Stimulated activated memory B cell treated with anti-CD40 and anti-IgM and Interleukin-4, amounts not matched to agents 10 μg/mL and 1 μg/mL and 100 μg/mL, for 72 hours (primary cell): ENCODE data around the gene RMND5A.
"Not testable (repeated sequence)": the region's sequence is repeated elsewhere in the genome, so short reads cannot be mapped to it uniquely, and the experiment has no call there.

ENCODE experiments used
- ATAC-seq: fragments of 150-1000 bp; cut with Tn5 transposase; 2 replicates; pipeline ENCODE4 v1.10.0; 2021
- H3K27ac Mint-ChIP-seq: one replicate; pipeline ENCODE4 v1.8.0; 2022; ENCODE audit warnings: mild to moderate bottlenecking, mixed read lengths
- H3K27me3 Mint-ChIP-seq: one replicate; pipeline ENCODE4 v1.8.0; 2022; ENCODE audit warnings: mixed read lengths
- H3K36me3 Mint-ChIP-seq: one replicate; pipeline ENCODE4 v1.8.0; 2022; ENCODE audit warnings: mixed read lengths
- H3K4me1 Mint-ChIP-seq: one replicate; pipeline ENCODE4 v1.8.0; 2022; ENCODE audit warnings: mixed read lengths
- H3K4me3 Mint-ChIP-seq: one replicate; pipeline ENCODE4 v1.8.0; 2022; ENCODE audit warnings: mild to moderate bottlenecking, moderate library complexity, mixed read lengths
- H3K9me3 Mint-ChIP-seq: one replicate; pipeline ENCODE4 v1.8.0; 2022; ENCODE audit warnings: mixed read lengths

RMND5A gene

GRCh38 chr2:86700690-86701089 lies 19.4 kb upstream of the RMND5A start:
- Mint-ChIP-seq H3K4me1 (peaks cover 7% of the 10 kb centered on the region), H3K9me3 (peaks cover 2% of the 10 kb centered on the region), H3K4me3 (no peak overlapping the region), H3K27me3 (no peaks in the 10 kb centered on the region), H3K36me3 (no peaks in the 10 kb centered on the region), H3K27ac (no peak overlapping the region)
- ATAC-seq = no peak

GRCh38 chr2:86703704-86704361 lies 16.3 kb upstream of the RMND5A start:
- H3K27me3 Mint-ChIP-seq = no peaks in the 10 kb centered on the region
- ATAC-seq = no peak
- no peak overlapping the region for H3K4me3 Mint-ChIP-seq
- no peaks in the 10 kb centered on the region for H3K4me1 Mint-ChIP-seq
- H3K27ac Mint-ChIP-seq = no peak overlapping the region
- H3K9me3 Mint-ChIP-seq = peaks cover 2% of the 10 kb centered on the region
- no peaks in the 10 kb centered on the region for H3K36me3 Mint-ChIP-seq

DNA sequence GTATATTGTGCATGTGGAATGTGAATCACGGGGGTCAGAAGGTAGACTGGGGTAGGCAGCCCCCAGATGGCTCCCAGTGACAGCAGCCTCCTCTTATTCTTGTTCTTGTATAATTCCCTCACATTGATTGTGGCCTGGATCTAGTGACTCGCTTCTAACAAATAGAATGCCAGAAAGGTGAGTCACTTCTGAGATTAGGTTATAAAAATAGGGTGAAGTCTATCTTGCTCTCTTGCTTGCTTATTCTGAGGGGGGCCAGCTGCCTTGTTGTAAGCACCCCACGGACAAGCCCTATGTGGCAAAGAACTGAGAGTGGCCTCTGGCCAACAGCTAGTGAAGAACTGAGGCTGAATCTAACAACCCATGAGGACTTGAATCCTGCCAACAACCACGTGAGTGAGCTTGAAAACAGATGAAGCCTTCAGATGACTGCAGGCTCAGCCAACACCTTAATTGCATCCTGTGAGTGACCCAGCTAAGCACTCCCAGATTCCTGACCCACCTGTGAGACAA lies 15.6 kb upstream of the RMND5A start:
- no peaks in the 10 kb centered on the region for H3K27me3 Mint-ChIP-seq
- H3K27ac Mint-ChIP-seq = no peak overlapping the region
- no peak for ATAC-seq
- H3K9me3 Mint-ChIP-seq = peaks cover 2% of the 10 kb centered on the region
- H3K36me3 Mint-ChIP-seq = no peaks in the 10 kb centered on the region
- no peak overlapping the region for H3K4me3 Mint-ChIP-seq
- H3K4me1 Mint-ChIP-seq = no peaks in the 10 kb centered on the region

GRCh38 chr2:86706220-86706619 lies 13.9 kb upstream of the RMND5A start:
- Mint-ChIP-seq H3K36me3 (no peaks in the 10 kb centered on the region), H3K27ac (no peak overlapping the region), H3K27me3 (no peaks in the 10 kb centered on the region), H3K4me3 (no peak overlapping the region), H3K4me1 (no peaks in the 10 kb centered on the region), H3K9me3 (peaks cover 5% of the 10 kb centered on the region)
- ATAC-seq = no peak

DNA sequence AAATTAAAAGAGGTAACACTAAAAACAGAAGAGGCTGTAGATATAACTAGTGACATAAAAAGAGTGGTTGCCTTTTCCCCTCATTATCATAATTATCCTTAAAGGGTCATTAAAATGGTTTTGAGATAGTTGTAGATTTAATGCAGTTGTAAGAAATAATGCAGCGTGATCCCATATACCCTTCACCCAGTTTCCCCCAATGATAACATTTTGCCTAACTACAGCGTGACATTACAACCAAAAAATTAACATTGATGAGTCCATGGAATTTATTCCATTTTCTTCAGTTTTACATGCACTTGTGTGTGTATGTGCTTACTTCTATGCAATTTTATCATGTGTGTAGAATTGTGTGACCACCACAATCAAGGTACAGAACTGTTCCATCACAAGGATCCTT lies 13.2 kb upstream of the RMND5A start:
- H3K36me3 Mint-ChIP-seq = no peaks in the 10 kb centered on the region
- H3K27me3 Mint-ChIP-seq = no peaks in the 10 kb centered on the region
- no peaks in the 10 kb centered on the region for H3K4me1 Mint-ChIP-seq
- H3K4me3 Mint-ChIP-seq = no peak overlapping the region
- peaks cover 5% of the 10 kb centered on the region for H3K9me3 Mint-ChIP-seq
- no peak for ATAC-seq
- H3K27ac Mint-ChIP-seq = no peak overlapping the region

DNA sequence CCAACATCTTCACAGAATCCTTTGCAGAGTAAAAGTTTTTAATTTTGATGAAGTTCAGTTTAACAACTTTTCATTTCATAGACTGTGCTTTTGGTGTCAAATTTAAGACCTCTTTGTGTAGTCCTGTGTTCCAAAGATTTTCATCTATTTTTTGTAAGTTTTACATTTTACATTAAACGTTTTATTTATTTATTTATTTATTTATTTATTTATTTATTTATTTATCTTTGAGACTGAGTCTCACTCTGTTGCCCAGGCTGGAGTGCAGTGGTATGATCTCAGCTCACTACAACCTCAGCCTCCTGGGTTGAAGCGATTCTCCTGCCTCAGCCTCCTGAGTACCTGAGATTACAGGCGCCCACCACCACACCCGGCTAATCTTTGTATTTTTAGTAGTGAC lies 12.0 kb upstream of the RMND5A start:
- H3K4me3 Mint-ChIP-seq, H3K9me3 Mint-ChIP-seq, H3K27me3 Mint-ChIP-seq, H3K4me1 Mint-ChIP-seq, H3K27ac Mint-ChIP-seq, ATAC-seq, H3K36me3 Mint-ChIP-seq: not testable (repeated sequence)

DNA sequence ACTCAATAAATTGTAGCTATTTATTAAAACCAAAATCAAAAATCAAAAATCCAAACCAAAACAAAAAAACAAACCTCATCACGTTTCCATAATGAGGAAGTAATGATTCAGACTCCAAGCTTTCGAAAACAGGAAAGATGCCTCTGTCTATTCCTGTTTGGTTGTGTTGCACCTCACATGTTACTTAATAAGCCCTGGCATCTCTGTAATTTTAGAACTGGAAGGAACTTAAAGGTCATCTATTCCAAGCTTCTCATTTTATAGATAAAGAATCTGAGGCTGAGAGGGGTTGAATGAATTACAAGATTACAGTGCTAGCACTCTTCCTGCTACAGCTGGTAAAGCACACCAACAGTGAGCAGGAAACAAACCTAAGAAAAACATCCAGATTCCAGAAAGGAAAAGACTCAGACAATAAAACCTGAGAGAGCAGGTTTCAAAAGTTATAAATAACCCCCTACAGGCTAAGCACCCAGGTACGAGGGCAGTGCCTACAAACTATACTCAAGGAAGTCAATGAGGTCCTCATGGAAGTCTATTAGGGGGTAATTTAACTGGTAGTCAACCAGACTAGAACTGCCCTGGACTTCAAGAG lies 5.4 kb upstream of the RMND5A start:
- not testable (repeated sequence) for H3K27me3 Mint-ChIP-seq, H3K4me1 Mint-ChIP-seq, H3K36me3 Mint-ChIP-seq, H3K4me3 Mint-ChIP-seq, ATAC-seq, H3K27ac Mint-ChIP-seq, H3K9me3 Mint-ChIP-seq

DNA sequence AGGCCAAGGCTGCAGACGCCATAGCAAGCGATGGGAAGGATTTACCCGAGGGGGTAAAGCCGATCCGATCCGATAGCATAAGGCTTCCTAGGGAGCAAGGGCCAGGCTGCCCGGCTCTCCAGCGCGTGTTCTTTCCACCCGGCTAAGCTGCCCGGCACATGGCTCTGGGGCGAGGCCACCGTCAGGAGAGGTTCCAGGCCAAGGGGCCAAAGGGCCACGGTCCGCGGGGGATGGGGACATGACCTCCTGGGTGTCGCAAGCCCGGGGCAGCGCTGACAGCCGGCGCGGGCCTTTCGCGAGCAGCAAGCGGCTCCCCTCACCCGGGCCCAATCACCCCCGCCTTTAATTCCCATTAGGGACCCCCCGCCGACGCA lies 841 bp upstream of the RMND5A start:
- not testable (repeated sequence) for H3K4me1 Mint-ChIP-seq, H3K36me3 Mint-ChIP-seq, H3K27me3 Mint-ChIP-seq, H3K9me3 Mint-ChIP-seq
- peak overlapping the region; percentile 54 for H3K4me3 Mint-ChIP-seq
- peak; percentile 31 for ATAC-seq
- peak overlapping the region; percentile 69 for H3K27ac Mint-ChIP-seq

- H3K9me3 Mint-ChIP-seq, H3K36me3 Mint-ChIP-seq, H3K27me3 Mint-ChIP-seq, H3K4me1 Mint-ChIP-seq: not testable (repeated sequence)
- peak; percentile 62 for ATAC-seq
- H3K27ac Mint-ChIP-seq = peak overlapping the region; percentile 69
- peak overlapping the region; percentile 75 for H3K4me3 Mint-ChIP-seq
Observed at GRCh38 chr2:86720540-86721320, 639 bp downstream of the RMND5A start.

GRCh38 chr2:86725706-86726105 lies 5.6 kb downstream of the RMND5A start:
- H3K4me3 Mint-ChIP-seq, ATAC-seq, H3K27ac Mint-ChIP-seq, H3K36me3 Mint-ChIP-seq, H3K27me3 Mint-ChIP-seq, H3K9me3 Mint-ChIP-seq: not testable (repeated sequence)
- peaks cover 17% of the 10 kb centered on the region for H3K4me1 Mint-ChIP-seq

DNA sequence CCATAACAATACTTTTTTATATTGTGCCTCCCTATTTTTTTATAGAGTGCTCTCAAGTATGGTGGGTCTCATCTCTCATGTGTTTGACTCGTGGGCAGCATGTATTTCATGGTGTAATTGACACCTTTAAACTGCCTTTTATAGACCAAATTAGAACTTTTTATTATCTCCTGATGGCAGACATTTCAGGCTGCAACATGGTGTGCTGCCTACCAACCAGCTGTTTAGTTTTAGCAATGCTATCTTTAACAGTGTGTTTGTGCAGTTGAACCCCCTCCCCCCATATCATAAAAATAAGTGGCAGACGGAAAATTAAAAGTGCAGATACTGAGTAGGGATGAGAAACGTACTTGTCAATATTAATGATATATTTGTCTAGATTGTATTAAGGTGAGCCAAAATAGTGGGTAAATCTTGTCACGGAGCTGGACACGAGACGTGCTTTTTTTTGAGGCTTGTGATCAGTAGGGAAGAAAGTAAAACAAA lies 12.0 kb downstream of the RMND5A start:
- H3K4me1 Mint-ChIP-seq = peaks cover 19% of the 10 kb centered on the region
- not testable (repeated sequence) for H3K9me3 Mint-ChIP-seq, H3K27ac Mint-ChIP-seq, H3K27me3 Mint-ChIP-seq, ATAC-seq, H3K4me3 Mint-ChIP-seq, H3K36me3 Mint-ChIP-seq

- not testable (repeated sequence) for H3K27ac Mint-ChIP-seq, H3K36me3 Mint-ChIP-seq, H3K9me3 Mint-ChIP-seq, ATAC-seq, H3K4me3 Mint-ChIP-seq, H3K27me3 Mint-ChIP-seq
- H3K4me1 Mint-ChIP-seq = peaks cover 19% of the 10 kb centered on the region
Observed at GRCh38 chr2:86732837-86733236, 12.7 kb downstream of the RMND5A start.

GRCh38 chr2:86733528-86733927 lies 13.4 kb downstream of the RMND5A start:
- H3K27ac Mint-ChIP-seq, H3K36me3 Mint-ChIP-seq, ATAC-seq, H3K9me3 Mint-ChIP-seq, H3K4me3 Mint-ChIP-seq, H3K27me3 Mint-ChIP-seq: not testable (repeated sequence)
- peaks cover 19% of the 10 kb centered on the region for H3K4me1 Mint-ChIP-seq

- H3K27ac Mint-ChIP-seq, H3K4me3 Mint-ChIP-seq, H3K27me3 Mint-ChIP-seq, ATAC-seq, H3K36me3 Mint-ChIP-seq, H3K4me1 Mint-ChIP-seq, H3K9me3 Mint-ChIP-seq: not testable (repeated sequence)
Observed at GRCh38 chr2:86734896-86735295, 14.8 kb downstream of the RMND5A start.

DNA sequence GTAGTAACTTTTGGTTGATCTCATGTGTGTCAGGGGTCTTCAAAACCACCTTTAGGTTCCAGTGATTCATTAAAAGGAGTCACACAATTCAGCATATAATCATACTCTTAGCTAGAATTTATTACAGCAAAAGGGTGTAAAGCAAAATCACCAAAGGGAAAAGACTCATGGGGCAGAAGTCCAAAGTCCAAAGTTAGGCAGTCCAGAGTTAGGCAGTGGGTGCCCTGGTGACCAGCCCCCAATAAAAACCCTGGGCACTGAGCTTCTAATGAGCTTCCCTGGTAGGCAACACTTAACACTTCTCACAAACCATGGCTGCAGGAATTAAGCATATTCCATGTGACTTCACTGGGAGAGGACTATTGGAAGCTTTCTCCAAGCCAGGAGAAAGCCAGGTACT lies 19.4 kb downstream of the RMND5A start:
- not testable (repeated sequence) for H3K9me3 Mint-ChIP-seq, H3K4me3 Mint-ChIP-seq, H3K27me3 Mint-ChIP-seq, ATAC-seq, H3K27ac Mint-ChIP-seq
- peaks cover 13% of the 10 kb centered on the region for H3K4me1 Mint-ChIP-seq
- peaks cover 17% of the 10 kb centered on the region for H3K36me3 Mint-ChIP-seq

DNA sequence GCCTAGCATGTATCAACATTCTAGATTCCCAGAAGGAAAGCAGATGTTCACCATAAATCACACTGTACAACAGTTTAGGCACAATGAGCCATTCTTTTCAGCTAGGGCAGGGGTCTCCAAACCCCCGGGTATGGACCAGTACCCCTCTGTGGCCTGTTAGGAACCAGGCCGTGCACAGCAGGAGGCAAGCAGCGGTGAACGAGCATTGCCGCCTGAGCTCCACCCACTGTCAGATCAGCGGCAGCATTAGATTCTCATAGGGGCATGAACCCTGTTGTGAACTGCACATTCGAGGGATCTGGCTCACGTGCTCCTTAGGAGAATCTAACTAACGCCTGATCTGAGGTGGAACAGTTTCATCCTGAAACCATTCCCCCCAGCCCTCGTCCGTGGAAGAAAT lies 19.8 kb downstream of the RMND5A start:
- Mint-ChIP-seq H3K36me3 (peaks cover 20% of the 10 kb centered on the region), H3K4me1 (peaks cover 17% of the 10 kb centered on the region)
- not testable (repeated sequence) for H3K27ac Mint-ChIP-seq, H3K27me3 Mint-ChIP-seq, ATAC-seq, H3K9me3 Mint-ChIP-seq, H3K4me3 Mint-ChIP-seq
